Cerebellar nuclear complex (tissue), 1 donor: ENCODE results near the gene SORCS3.

Experiments used
- DNase-seq, 2 experiments: peaks; one replicate each; lab custom pipeline; 2025; lab: John Stamatoyannopoulos, UW

The SORCS3 gene

DNA sequence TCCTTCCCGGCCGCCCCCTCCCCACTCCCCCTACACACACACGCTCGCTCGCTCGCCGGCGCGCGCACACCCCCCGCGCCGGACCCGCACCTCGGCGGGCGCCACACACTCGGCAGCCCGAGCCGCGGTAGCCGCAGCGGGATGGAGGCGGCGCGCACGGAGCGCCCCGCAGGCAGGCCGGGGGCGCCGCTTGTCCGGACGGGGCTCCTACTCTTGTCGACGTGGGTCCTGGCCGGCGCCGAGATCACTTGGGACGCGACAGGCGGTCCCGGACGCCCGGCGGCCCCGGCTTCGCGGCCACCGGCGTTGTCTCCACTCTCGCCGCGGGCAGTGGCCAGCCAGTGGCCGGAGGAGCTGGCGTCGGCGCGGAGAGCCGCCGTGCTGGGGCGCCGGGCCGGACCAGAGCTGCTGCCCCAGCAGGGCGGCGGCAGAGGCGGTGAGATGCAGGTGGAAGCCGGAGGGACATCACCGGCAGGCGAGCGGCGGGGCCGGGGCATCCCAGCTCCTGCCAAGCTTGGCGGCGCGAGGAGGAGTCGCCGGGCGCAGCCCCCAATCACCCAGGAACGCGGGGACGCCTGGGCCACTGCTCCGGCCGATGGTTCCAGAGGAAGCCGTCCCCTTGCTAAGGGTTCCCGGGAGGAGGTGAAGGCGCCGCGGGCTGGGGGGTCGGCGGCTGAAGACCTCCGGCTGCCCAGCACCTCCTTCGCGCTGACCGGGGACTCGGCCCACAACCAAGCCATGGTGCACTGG lies at the start of gene SORCS3:
SORCS3 (plus strand) TSS at position 104 of the 750 bp plus-strand sequence.
- DNase-seq, result no peak

DNA sequence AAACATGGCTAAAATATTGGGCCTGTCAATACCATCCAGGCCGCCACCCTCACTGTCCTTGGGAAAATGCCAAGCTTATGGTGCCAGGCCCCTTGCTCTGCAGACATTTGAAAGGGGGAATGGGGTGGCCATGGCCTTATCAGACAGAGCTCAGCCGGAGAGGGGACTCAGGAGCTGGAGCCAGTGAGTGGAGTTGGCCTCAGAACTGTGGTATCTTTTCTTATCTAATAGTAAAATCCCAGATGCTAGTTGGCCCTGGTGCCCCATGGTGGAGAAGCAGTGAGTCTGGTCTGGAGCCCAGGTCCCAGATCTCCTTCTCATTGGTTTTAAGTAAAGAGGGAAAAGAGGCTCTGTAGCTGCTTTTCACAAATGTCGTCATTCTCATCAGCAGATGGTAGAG lies 49.6 kb upstream of the SORCS3 start:
- DNase-seq, result no peak

DNA sequence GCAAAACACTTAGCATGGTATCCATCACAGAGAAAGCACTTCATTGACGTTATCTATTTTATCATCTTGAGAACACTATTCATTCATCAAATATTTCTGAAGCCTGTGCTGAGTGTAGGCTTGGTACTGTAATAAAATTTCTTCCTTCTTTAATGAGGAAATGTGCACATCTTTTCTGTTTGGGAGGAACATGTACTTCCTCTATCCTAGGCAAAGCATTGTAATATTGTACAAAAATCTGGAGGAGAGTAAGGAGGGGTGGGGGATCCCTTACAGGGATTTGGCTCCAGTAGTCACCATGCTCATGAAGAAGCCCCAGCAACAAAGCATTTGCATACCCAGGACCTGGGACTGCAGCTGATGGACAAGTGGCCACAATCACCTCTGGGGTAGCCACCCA lies 39.9 kb upstream of the SORCS3 start:
- DNase-seq, result no peak

DNA sequence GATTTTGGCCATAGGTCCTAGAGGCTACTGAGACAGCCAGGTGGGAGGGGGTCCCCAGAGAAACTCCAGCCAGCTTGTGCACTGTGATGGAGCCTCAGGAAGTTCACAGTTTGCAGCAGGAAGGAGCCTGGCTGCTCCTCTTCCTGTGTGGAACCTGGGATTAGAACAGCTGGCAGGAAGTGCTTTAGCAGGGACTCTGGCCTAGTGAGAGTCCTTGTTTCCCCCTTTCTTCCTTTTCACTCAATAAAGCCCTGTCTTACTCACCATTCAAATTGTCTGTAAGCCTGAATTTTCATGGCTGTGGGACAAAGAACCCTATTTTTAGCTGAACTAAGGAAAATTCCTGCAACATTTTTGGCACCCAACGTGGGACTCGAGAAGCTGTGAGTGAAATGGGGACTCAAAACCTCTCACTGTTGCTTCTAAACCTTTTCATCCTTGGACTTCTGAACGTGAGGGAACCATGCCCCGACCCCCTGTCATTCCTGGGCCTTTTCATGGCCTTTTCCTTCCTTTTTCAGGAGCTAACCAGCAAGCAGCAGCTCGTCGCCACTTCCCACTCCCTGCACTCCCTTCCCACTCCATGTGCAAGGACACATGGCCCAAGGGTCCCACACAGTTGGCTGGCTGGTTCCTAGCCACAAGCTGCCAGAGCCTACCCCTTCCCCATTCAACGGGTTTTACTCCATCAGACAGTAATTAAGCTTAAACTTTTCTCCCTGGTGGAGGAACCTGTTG lies 32.8 kb upstream of the SORCS3 start:
- DNase-seq, result no peak

DNA sequence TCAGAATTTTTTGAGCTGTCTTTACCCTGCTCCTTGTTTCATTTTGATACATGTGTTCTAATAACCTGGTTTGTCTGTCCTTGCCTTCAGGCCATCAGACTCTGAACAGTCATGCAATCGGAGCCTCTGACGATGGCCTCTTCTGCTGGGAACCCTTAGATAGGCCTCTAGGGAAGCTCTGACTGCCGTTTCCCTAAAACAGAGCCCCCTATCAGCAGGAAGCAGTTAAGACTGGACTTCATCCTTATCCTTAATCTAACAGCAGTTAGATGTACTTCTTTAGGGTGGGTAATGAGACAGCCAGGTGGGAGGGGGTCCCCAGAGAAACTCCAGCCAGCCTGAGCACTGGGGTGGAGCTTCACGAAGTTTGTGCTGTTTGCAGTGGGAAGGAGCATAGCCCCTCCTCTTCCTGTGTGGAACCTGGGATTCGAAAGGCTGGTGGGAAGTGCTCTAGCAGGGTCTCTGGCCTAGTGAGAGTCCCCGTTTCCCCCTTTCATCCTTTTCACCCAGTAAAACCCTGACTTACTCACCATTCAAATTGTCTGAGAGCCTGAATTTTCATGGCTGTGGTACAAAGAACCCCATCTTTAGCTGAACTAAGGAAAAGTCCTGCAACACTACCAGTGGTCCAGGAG lies 28.4 kb upstream of the SORCS3 start:
- DNase-seq, result no peak

DNA sequence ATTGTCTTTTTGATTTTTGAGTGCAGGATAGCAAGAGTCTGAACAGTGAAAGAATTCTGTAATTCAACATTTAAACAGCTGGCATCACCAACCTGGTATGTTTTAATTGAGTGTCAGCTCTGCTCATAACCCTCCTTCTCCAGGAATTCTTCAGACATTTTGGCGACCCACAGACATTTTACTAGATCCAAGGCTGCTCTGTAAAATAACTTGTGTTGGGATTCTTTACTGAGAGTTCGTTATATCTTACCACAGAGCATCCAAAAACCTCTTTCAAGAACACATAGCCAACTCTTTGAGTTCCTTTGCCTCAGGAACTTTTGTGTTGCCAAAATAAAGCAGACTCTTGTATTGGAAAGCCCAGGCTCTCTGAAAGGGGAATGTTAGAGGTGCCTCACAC lies 27.7 kb upstream of the SORCS3 start:
- DNase-seq, result no peak

DNA sequence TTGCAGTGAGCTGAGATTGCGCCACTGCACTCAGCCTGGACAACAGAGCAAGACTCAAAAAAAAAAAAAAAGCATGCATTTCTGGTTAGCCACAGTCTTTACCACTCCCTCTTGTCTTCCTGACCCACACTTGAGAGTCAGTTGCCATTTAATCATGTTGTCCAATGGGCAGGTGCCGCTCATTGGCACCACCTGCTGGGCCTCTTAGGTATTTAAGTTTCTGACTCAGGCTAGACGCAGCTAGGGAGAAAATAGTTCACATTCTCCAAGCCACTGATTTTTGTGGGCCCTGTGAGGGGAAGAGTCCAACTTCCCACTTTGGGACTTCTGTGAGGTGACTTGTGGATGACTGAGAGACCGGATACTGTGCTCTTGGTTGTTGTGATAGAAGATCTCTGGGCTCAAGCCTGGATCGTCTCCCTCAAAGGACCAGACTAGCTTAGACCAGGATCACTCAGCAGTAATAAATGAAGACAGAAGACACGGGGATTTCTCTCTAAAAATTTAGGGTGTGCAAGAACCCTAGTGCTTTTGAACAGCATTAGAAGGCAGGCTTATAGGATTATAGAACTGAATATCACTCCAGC lies 26.8 kb upstream of the SORCS3 start:
- no peak for DNase-seq

DNA sequence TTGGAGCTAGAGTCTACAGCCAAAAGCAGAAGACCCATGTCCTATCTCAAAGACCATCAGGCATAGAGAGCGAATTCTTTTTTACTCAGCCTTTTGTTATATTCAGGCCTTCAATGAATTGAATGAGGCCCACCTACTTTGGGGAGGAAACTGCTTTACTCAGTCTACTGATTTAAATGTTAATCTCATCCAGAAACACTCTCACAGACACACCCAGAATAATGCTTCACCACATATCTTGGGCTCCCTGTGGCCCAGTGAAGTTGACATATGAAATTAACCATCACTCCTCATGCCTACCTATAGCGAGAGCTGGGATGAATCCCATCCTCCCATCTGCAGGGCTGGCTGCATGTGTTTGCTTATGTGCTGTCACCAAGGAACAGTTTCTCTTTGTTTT lies 26.0 kb upstream of the SORCS3 start:
- DNase-seq, result no peak

DNA sequence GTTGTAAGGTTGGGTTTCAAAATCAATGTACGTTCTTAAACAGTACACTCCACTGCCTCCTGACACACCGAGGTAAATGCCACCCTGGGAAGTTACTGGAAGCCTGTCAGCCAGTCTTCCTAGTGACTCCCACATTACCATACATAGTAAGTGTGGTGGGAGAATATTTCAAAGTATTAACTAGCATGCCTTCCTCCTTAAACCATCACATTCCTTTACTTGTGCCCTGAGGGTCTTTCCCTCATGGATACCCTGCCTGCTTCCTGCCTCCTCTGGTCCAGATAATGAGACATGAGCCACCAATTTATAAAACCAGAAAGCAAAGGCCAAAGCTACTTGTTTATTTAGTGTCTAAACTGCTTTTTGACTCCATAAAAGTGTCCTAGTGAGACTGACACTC lies 23.3 kb upstream of the SORCS3 start:
- no peak for DNase-seq

DNA sequence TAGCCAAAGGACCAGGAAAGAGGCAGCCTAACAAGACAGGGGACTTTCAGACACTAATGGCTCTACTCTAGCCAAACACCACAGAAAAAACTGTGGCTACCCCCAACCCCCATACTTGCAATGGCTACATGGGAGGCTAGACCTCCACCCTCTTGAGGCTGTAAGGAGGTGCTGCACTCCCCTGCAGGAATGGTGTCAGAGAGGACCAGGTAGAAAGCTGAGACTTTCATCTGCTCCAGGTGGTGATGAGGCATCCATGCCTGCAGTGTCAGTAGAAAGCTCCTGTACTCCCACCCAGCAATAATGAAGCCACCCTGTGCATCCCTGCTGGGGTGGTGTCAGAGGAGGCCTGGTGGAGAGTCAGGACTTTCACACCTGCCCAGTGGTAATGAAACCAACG lies 18.9 kb upstream of the SORCS3 start:
- DNase-seq, result no peak

DNA sequence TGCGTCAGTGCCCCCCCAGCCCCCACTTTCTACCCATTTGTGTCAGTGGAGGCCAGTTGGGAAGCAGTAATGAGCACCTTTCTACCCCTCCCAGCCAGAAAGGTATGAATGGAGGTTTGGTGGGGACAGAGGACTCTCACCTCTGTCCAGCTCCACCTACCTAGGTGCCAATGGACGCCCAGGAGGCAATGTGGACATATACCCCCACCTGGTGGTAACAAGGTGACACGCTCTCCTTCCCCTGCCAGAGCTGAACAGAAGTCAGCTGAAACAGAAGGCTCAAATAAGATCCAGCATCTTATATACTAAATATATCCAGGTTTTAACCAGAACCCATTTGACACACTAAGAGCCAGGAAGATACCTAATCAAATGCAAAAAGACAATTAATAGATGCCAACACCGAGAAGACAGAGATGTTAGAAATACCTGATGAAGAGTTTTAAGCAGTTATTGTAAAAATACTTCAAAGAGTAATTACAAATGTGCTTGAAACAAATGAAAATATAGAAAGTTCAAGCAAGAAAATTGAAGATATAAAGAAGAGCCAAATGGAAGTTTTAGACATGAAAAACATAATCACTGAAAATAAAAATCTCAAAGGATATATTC lies 18.4 kb upstream of the SORCS3 start:
- DNase-seq, result no peak

DNA sequence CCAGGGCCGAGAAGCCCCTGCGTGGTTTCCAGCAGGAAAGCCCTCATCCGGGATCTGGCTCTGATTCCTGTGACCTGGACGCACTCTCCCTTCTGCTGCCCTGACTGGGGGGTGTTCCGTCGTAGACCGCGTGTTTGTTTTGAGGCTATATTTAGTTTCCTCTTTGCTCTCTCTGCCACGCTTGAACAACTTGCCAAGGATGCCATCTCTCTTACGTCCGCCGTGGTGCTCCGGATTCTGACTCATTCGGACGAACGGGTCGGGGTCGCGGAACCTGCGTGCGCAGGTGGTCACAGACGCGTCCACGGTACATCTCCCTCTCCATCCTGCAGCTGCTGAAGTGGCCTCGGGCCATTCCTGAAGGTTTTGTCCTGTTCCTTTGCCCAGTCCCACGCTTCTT lies 10.4 kb upstream of the SORCS3 start:
- DNase-seq, result no peak

DNA sequence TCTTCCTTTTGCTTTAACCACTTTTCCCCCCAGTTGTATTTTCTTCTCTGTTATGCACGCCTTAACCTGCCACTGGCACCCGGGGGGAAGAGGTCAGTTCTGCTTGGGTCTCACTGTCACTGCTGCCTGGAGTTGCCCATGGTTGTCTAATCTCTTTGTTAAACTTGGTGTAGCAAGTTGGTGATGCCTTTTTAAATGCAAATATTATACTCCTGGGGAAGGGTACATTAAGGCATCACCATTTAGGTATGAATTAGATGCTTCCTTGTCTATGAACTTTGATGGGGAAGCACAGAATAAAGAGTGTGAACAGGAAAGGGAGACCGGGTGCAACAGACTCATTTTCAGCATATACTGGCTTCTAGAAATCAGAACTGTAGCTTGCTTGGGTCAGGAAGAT lies 9.1 kb upstream of the SORCS3 start:
- DNase-seq, result no peak

DNA sequence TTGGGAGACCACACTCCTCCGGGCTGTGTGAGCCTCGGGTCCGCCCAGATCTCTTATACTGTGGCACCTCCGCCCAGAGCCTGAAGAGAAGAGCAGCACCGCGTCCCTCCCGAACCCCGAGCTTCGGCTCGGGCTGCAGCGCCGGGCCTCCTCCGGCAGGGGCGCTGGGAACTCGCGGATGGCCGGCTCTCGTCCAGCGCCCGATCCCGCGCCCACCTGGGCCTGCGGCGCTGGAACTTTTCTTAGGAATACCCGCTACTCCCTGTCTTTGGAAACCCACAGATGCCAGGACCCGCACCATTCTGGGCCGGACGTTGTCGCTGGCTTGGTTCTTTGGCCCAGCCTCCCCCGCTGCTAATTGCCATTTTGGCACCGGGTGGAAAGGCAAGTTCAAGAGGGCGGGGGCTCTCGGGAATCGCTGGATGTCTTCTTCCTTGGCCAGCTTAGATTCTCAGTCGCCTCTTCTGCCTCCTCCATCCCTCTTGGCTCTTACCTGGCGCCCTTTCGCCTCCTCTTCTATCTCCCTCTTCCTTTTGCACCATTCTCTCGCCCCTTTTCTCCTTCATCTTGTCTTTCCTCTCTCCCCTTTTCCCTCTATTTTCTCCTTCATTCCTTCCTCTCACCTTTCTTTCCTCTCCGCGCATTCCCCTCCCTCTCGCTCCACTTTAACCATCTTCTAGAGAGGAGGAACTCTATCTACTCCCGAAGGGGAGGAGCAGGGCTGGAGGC lies 2.1 kb upstream of the SORCS3 start:
- no peak for DNase-seq

DNA sequence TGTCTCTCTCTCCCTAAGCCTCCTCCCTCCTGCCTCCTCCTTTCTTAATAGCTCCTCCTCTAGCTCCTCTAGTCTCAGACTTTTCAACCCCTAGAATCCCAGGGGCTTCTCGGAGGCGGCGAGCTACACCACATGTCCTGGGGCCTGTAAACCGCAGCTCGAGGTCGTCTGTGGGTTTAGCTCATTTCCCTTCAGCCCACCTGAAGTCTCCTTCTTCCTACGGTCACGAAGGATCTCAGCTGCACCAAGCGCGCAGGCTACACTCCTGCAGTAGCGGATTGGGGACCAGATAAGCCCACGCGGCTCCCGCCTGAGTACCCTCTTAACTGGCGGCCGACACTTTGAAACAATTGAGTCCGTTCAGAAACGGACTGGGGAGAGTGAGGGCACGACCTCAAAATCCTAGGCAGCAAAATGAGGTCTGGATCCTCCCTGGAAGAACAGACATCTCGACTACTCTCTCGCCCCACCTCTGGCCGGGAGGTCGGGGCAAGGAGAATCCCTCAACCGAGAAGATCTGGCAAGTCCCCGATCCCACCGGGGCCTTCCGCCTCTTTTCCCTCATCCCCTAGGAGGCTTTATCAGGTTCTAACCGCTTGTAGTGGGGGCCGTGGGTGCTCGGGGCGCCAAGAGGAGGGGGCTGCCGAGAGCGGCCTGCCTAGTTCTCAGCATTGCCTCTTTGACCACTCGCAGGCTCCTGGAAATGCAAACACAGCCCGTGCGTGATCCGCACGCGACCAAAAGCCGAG lies 1.3 kb upstream of the SORCS3 start:
- no peak for DNase-seq

DNA sequence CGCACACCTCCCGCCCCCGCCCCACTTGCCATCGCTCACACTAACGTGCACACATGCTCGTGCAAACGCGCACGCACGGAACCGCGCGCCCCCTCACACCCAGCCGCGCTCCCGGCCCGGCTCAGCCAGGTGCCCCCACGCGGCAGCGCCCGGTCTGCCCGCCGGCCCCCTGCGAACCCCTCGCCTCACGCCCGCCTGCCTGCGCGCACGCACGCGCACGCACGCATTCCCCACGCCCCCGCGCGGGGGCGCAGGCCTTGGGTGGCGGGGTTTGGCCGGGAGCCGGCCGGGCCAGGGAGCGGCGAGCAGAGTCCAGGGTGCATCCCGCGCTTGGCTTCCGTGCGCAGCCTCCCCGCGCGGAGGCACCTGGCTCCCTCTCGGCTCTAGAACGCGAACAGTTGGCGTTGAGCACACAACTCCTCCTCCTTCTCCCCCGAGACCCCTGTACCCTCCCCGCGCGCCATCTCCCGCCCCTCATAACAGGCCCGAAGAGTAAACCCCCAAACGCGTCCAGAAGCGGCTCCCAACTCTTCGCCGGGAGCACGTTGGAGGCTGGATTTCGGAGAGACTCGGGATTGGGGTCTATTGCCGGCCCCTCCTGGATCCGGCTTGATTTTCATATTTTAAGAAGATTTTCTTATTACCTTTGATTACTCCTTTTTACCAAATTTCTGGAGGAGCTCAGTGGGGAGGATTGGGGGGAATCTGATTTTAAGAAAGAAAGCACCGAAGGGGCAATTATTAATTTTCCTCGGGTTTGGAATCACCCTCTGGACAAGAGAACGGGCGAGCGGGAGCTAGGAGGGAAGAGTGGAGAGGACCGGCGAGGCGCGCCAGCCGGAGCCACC lies 527 bp upstream of the SORCS3 start:
- no peak for DNase-seq

DNA sequence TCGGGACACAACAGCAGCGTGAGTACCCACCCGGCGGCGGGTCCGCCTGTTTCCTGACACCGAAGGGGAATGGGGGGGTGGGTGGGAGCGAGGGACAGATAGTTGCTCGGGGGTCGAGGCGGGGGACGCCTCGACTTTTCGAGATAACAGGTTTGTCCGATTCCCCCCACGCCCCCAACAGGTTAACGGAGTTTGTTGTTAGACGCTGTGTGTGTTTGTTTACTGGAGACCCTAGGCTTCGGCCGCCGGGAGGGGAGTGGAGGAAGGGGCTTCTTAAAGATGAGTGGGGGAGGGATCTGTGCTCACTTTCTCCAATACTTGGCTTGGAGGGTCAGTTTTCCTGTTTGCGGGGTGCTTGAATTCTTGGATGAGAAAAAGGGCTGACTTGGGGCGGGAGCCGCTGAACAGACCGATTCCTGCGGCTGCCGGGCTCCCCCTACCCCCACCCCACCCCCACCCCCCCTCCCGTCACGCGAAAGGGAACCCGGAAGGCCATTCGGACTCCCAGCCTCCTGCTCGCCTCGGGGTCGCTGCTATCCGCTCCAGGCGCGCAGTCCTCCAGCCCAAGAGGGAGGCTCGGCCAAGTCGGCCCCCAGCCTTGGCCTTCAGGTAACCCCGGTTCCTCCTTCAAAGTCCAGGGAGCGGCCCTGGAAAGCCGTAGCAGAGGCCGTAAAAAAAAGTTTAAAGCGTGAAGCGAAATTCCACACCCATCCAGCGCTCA lies 1.0 kb downstream of the SORCS3 start:
- no peak for DNase-seq

DNA sequence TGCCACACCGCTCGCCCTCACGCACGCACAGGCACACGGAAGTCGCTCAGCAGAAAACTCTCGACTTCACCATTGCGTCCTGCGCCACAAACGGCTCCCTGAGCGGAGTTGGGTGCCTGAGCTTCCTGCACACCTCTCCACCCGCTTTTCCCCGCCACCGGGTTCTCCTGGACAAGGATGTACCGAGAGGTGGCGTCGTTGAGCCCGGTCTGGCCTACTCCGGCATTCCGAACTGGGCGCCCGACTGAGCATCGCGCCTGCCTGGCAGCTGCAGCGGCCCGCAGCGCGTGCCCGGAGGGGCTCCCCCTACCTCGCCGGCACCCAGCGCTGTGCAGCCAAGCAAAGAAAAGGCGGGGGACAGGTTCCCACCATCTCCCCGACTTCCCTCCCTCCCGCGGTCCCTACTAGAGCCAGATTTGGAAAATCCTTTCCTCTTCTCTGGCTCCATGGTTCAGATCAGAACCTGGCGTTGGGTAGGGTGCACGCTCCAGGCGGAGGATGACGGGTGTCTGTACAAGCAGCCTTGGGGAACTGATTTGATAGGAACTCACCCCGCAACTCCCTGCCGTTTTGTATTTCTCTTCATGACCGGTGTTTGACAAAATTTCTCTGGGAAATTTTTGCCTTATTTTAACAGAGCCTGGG lies 1.7 kb downstream of the SORCS3 start:
- DNase-seq, result no peak

DNA sequence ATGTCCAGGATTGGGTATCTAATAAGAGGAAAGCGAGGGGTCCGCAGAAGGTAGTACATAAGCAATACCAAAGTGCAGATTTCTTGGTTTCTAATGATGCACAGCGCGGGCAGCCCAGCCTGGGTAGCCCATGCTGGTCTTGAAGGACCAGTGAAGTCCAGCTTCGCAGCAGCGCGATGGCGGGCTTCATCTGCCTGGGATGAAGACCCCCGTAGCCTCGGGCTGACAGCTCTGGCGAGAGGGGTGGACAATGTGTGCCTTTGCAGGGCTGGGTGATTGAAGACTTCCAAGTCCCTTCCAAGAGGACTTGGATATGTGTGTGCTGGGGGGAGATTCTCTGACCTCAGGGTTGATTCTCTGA lies 2.2 kb downstream of the SORCS3 start:
- DNase-seq, result no peak
